Measurements from ENCODE around the gene DCLRE1B.

Gene DCLRE1B

GRCh38 chr1:113904674-113905434 lies at the start of gene DCLRE1B, which contains the start of gene AP4B1:
DCLRE1B (plus strand) TSS chr1:113905326; CDS start chr1:113905587, 261 bp downstream.
AP4B1 (minus strand) TSS chr1:113904799; CDS start chr1:113904717, 82 bp downstream.
- DNase-seq (ENCODE audit: low read depth in 3 of 3) = peak; percentile 92 to 98 (median 94)

- DNase-seq (ENCODE audit: low read depth in 3 of 3) = no peak
Measured at GRCh38 chr1:113855630-113856400, 49.3 kb upstream of the DCLRE1B start.

GRCh38 chr1:113856401-113856790 lies 48.7 kb upstream of the DCLRE1B start:
- DNase-seq (ENCODE audit: low read depth in 3 of 3) = no peak

GRCh38 chr1:113857776-113858175 lies 47.4 kb upstream of the DCLRE1B start:
- DNase-seq (ENCODE audit: low read depth in 3 of 3) = no peak

- no peak for DNase-seq (ENCODE audit: low read depth in 3 of 3)
Measured at GRCh38 chr1:113858418-113858817, 46.7 kb upstream of the DCLRE1B start.

GRCh38 chr1:113858982-113859381 lies 46.1 kb upstream of the DCLRE1B start:
- DNase-seq (ENCODE audit: low read depth in 3 of 3) = no peak

GRCh38 chr1:113859478-113860175 lies 45.5 kb upstream of the DCLRE1B start:
- no peak for DNase-seq (ENCODE audit: low read depth in 3 of 3)

- no peak for DNase-seq (ENCODE audit: low read depth in 3 of 3)
Measured at GRCh38 chr1:113860891-113861290, 44.2 kb upstream of the DCLRE1B start.

- no peak for DNase-seq (ENCODE audit: low read depth in 3 of 3)
Measured at GRCh38 chr1:113861641-113862040, 43.5 kb upstream of the DCLRE1B start.

- DNase-seq (ENCODE audit: low read depth in 3 of 3) = no peak
Measured at GRCh38 chr1:113868387-113869083, 36.6 kb upstream of the DCLRE1B start.

GRCh38 chr1:113870778-113871177 lies 34.3 kb upstream of the DCLRE1B start:
- no peak for DNase-seq (ENCODE audit: low read depth in 3 of 3)

- peak; percentile 54 to 76 (median 70) for DNase-seq (ENCODE audit: low read depth in 3 of 3)
Measured at GRCh38 chr1:113871597-113872113, 33.5 kb upstream of the DCLRE1B start, which contains the start of gene PTPN22. PTPN22 (minus strand) TSS chr1:113871712.

GRCh38 chr1:113872219-113872935 lies 32.7 kb upstream of the DCLRE1B start:
- no peak for DNase-seq (ENCODE audit: low read depth in 3 of 3)

- no peak for DNase-seq (ENCODE audit: low read depth in 3 of 3)
Measured at GRCh38 chr1:113874012-113874879, 30.9 kb upstream of the DCLRE1B start.

GRCh38 chr1:113875714-113876113 lies 29.4 kb upstream of the DCLRE1B start:
- DNase-seq (ENCODE audit: low read depth in 3 of 3) = no peak

- DNase-seq (ENCODE audit: low read depth in 3 of 3) = no peak
Measured at GRCh38 chr1:113876176-113876575, 28.9 kb upstream of the DCLRE1B start.

GRCh38 chr1:113879739-113880038 lies 25.4 kb upstream of the DCLRE1B start:
- no peak for DNase-seq (ENCODE audit: low read depth in 3 of 3)

GRCh38 chr1:113881661-113882060 lies 23.5 kb upstream of the DCLRE1B start:
- no peak for DNase-seq (ENCODE audit: low read depth in 3 of 3)

- no peak for DNase-seq (ENCODE audit: low read depth in 3 of 3)
Measured at GRCh38 chr1:113886417-113887401, 18.4 kb upstream of the DCLRE1B start.
